ENCODE results near the gene LAMP5. TPM values are rescaled to one million over a fixed set of nuclear protein-coding genes. Genes with fewer than 3 reads are reported as not detected.

Gene LAMP5
- total RNA-seq, 6 experiments from 2014 or later = 0.10 TPM; not detected in 5

GRCh38 chr20:9509246-9509645 is 5.1 kb upstream of the LAMP5 start:
- intact Hi-C loops (cut with DNase I) = no loop called here
- H3K27me3 ChIP-seq = peaks cover 6 to 22% of the 10 kb centered on the region in 2 donors

GRCh38 chr20:9510911-9511310 is 3.5 kb upstream of the LAMP5 start:
- no peak overlapping the region for H3K27ac ChIP-seq
- H3K36me3 ChIP-seq = no peaks in the 10 kb centered on the region
- intact Hi-C loops (cut with DNase I) = no loop called here
- DNase-seq = no peak
- H3K4me1 ChIP-seq = no peaks in the 10 kb centered on the region
- no peak overlapping the region for H3K4me3 ChIP-seq
- H3K9me3 ChIP-seq = no peaks in the 10 kb centered on the region
- ATAC-seq = no peak
- WGBS (ENCODE audit: insufficient coverage, low coverage, low lambda C conversion rate, missing lambda C conversion rate) = 59% methylated on average over 5 of the region's 5 CpGs
- peaks cover 6 to 14% of the 10 kb centered on the region in 2 donors for H3K27me3 ChIP-seq
- TF ChIP-seq CTCF (IDR thresholded peaks at IDR 0.05) (no peak), POLR2A (IDR thresholded peaks at IDR 0.05) (no peak)

More at GRCh38 chr20:9509246-9509645, 5.1 kb upstream of the LAMP5 start:
- WGBS (ENCODE audit: insufficient coverage, low coverage, low lambda C conversion rate, missing lambda C conversion rate) = 22% methylated on average over 4 of the region's 4 CpGs
- H3K4me3 ChIP-seq = no peak overlapping the region
- H3K9me3 ChIP-seq = no peaks in the 10 kb centered on the region
- H3K4me1 ChIP-seq = no peaks in the 10 kb centered on the region
- no peaks in the 10 kb centered on the region for H3K36me3 ChIP-seq
- TF ChIP-seq CTCF (IDR thresholded peaks at IDR 0.05) = no peak
- TF ChIP-seq POLR2A (IDR thresholded peaks at IDR 0.05) = no peak
- no peak overlapping the region for H3K27ac ChIP-seq
- DNase-seq (no peak), ATAC-seq (no peak)

- peaks cover 4 to 6% of the 10 kb centered on the region in 2 donors for H3K27me3 ChIP-seq
- DNase-seq = no peak
- H3K9me3 ChIP-seq = no peaks in the 10 kb centered on the region
- no peak for TF ChIP-seq POLR2A (IDR thresholded peaks at IDR 0.05)
- no peak for TF ChIP-seq CTCF (IDR thresholded peaks at IDR 0.05)
- H3K27ac ChIP-seq = no peak overlapping the region
- H3K4me1 ChIP-seq = no peaks in the 10 kb centered on the region
- no peaks in the 10 kb centered on the region for H3K36me3 ChIP-seq
- ATAC-seq = no peak
- WGBS (ENCODE audit: insufficient coverage, low coverage, low lambda C conversion rate, missing lambda C conversion rate) = 7% methylated on average over 9 of the region's 9 CpGs
- H3K4me3 ChIP-seq = no peak overlapping the region
- intact Hi-C loops (cut with DNase I) = no loop called here
Measured at GRCh38 chr20:9514072-9514460, 324 bp upstream of the LAMP5 start.

- H3K9me3 ChIP-seq = no peaks in the 10 kb centered on the region
- ATAC-seq (no peak), DNase-seq (no peak)
- peaks cover 4 to 6% of the 10 kb centered on the region in 2 donors for H3K27me3 ChIP-seq
- H3K27ac ChIP-seq = no peak overlapping the region
- no peaks in the 10 kb centered on the region for H3K36me3 ChIP-seq
- intact Hi-C loops (cut with DNase I) = no loop called here
- H3K4me3 ChIP-seq = no peak overlapping the region
- TF ChIP-seq POLR2A (IDR thresholded peaks at IDR 0.05) = no peak
- no peak for TF ChIP-seq CTCF (IDR thresholded peaks at IDR 0.05)
- 3% methylated on average over 13 of the region's 13 CpGs for WGBS (ENCODE audit: insufficient coverage, low coverage, low lambda C conversion rate, missing lambda C conversion rate)
- H3K4me1 ChIP-seq = no peaks in the 10 kb centered on the region
Measured at GRCh38 chr20:9515214-9515585, 810 bp downstream of the LAMP5 start.

GRCh38 chr20:9515741-9516233 is 1.4 kb downstream of the LAMP5 start:
- no peak for ATAC-seq

More at GRCh38 chr20:9515741-9516233, 1.4 kb downstream of the LAMP5 start:
- 4% methylated on average over 20 of the region's 38 CpGs for WGBS (ENCODE audit: insufficient coverage, low coverage, low lambda C conversion rate, missing lambda C conversion rate)
- Histone ChIP-seq H3K27ac (no peak overlapping the region), H3K4me1 (no peaks in the 10 kb centered on the region), H3K4me3 (no peak overlapping the region), H3K27me3 (peaks cover 4 to 6% of the 10 kb centered on the region in 2 donors), H3K9me3 (no peaks in the 10 kb centered on the region), H3K36me3 (no peaks in the 10 kb centered on the region)
- no peak for DNase-seq
- no peak for TF ChIP-seq POLR2A (IDR thresholded peaks at IDR 0.05)
- no peak for TF ChIP-seq CTCF (IDR thresholded peaks at IDR 0.05)
- intact Hi-C loops (cut with DNase I) = no loop called here
